ENCODE results near the gene HEATR9.

DNA sequence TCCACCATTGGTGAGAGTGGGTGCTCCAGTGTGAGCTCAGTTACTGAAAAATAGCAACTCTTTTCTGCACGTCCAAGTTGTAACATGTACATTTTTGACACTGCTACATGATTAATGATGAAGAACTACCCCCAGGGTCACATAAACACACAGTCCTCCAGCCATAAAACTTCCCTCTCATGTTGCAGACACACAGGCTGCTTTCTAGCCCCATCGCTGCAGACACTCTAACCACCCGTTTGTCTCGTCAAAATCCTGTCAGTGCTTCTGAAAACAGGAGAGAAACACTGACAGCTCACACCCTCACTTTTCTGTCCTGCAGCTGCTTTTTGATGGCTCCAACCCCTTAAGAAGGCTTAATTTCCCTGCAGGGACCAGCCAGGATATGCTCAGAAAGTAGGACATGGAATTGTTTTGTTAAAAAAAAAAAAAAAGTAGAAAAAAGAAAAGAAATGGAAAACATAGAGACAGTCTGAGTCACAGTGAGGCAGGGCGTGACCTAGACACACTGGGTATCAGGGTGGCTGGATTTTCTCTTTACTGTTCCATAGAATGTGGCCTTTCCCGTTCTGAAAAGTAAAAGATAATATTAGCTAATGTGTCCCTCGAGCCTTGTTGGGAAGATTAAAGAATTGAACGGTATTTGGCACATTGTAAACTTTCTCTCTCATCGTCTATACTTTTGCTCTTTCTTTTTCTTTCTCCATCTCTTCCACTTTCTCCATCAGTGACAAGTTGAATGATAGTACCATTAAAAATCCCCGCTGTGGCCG is 32.2 kb upstream of the HEATR9 start:
- TF ChIP-seq, protein P1, sequence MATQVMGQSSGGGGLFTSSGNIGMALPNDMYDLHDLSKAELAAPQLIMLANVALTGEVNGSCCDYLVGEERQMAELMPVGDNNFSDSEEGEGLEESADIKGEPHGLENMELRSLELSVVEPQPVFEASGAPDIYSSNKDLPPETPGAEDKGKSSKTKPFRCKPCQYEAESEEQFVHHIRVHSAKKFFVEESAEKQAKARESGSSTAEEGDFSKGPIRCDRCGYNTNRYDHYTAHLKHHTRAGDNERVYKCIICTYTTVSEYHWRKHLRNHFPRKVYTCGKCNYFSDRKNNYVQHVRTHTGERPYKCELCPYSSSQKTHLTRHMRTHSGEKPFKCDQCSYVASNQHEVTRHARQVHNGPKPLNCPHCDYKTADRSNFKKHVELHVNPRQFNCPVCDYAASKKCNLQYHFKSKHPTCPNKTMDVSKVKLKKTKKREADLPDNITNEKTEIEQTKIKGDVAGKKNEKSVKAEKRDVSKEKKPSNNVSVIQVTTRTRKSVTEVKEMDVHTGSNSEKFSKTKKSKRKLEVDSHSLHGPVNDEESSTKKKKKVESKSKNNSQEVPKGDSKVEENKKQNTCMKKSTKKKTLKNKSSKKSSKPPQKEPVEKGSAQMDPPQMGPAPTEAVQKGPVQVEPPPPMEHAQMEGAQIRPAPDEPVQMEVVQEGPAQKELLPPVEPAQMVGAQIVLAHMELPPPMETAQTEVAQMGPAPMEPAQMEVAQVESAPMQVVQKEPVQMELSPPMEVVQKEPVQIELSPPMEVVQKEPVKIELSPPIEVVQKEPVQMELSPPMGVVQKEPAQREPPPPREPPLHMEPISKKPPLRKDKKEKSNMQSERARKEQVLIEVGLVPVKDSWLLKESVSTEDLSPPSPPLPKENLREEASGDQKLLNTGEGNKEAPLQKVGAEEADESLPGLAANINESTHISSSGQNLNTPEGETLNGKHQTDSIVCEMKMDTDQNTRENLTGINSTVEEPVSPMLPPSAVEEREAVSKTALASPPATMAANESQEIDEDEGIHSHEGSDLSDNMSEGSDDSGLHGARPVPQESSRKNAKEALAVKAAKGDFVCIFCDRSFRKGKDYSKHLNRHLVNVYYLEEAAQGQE (IDR thresholded peaks at IDR 0.05) = no peak
- TF ChIP-seq, protein P2, sequence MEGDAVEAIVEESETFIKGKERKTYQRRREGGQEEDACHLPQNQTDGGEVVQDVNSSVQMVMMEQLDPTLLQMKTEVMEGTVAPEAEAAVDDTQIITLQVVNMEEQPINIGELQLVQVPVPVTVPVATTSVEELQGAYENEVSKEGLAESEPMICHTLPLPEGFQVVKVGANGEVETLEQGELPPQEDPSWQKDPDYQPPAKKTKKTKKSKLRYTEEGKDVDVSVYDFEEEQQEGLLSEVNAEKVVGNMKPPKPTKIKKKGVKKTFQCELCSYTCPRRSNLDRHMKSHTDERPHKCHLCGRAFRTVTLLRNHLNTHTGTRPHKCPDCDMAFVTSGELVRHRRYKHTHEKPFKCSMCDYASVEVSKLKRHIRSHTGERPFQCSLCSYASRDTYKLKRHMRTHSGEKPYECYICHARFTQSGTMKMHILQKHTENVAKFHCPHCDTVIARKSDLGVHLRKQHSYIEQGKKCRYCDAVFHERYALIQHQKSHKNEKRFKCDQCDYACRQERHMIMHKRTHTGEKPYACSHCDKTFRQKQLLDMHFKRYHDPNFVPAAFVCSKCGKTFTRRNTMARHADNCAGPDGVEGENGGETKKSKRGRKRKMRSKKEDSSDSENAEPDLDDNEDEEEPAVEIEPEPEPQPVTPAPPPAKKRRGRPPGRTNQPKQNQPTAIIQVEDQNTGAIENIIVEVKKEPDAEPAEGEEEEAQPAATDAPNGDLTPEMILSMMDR (IDR thresholded peaks at IDR 0.05; ENCODE audit: low read depth, low read length, missing input control) = no peak
- TF ChIP-seq, protein P3, sequence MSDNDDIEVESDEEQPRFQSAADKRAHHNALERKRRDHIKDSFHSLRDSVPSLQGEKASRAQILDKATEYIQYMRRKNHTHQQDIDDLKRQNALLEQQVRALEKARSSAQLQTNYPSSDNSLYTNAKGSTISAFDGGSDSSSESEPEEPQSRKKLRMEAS (IDR thresholded peaks at IDR 0.05) = no peak
- TF ChIP-seq JUND (IDR thresholded peaks at IDR 0.05) = no peak
